Erythroblast (primary cell): ENCODE measurements around the gene CNTFR.
A peak's percentile ranks its signal among the peaks of the same experiment; 100 is the strongest.

Experiments
- DNase-seq, 2 experiments: peaks; one replicate each; lab custom pipeline; 2025; lab: John Stamatoyannopoulos, UW
- GATA1 ChIP-seq: IDR thresholded peaks from 2 replicates; pipeline ENCODE4 v1.6.1; 2011; ENCODE audit warnings: low read depth, mild to moderate bottlenecking, control low read depth, low read length, moderate library complexity
- POLR2A ChIP-seq: IDR thresholded peaks from 2 replicates; pipeline ENCODE4 v1.6.1; 2011; ENCODE audit warnings: mild to moderate bottlenecking, low read length

The CNTFR gene

GRCh38 chr9:34576597-34577399, 12.7 kb downstream of the CNTFR start:
- TF ChIP-seq GATA1 (no peak), POLR2A (no peak)
- no peak for DNase-seq

GRCh38 chr9:34575862-34576596, 13.5 kb downstream of the CNTFR start:
- DNase-seq: no peak
- TF ChIP-seq GATA1: no peak
- no peak for TF ChIP-seq POLR2A

GRCh38 chr9:34575241-34575640, 14.3 kb downstream of the CNTFR start:
- TF ChIP-seq GATA1 (no peak), POLR2A (no peak)

GRCh38 chr9:34574571-34574970, 15.0 kb downstream of the CNTFR start:
- no peak for DNase-seq
- TF ChIP-seq POLR2A (no peak), GATA1 (no peak)

More at GRCh38 chr9:34575241-34575640, 14.3 kb downstream of the CNTFR start:
- no peak for DNase-seq

GRCh38 chr9:34573599-34574325, 15.8 kb downstream of the CNTFR start:
- TF ChIP-seq POLR2A (no peak), GATA1 (no peak)
- no peak for DNase-seq

GRCh38 chr9:34572628-34573027, 16.9 kb downstream of the CNTFR start:
- TF ChIP-seq GATA1 (no peak), POLR2A (no peak)
- DNase-seq: peak in 1 of 2 experiments; percentile 59

GRCh38 chr9:34572092-34572491, 17.4 kb downstream of the CNTFR start:
- DNase-seq: no peak
- TF ChIP-seq GATA1 (no peak), POLR2A (no peak)

- no peak for TF ChIP-seq GATA1
- DNase-seq: no peak
Measured at GRCh38 chr9:34571481-34571810, 18.1 kb downstream of the CNTFR start.

- no peak for DNase-seq
- TF ChIP-seq GATA1 (no peak), POLR2A (no peak)
Measured at GRCh38 chr9:34570809-34571480, 18.6 kb downstream of the CNTFR start.

- DNase-seq: no peak
- TF ChIP-seq POLR2A: no peak
- no peak for TF ChIP-seq GATA1
Measured at GRCh38 chr9:34570376-34570775, 19.1 kb downstream of the CNTFR start.

GRCh38 chr9:34568774-34569173, 20.8 kb downstream of the CNTFR start:
- no peak for DNase-seq
- TF ChIP-seq GATA1 (no peak), POLR2A (no peak)

- DNase-seq: no peak
- no peak for TF ChIP-seq POLR2A
- no peak for TF ChIP-seq GATA1
Measured at GRCh38 chr9:34568133-34568532, 21.4 kb downstream of the CNTFR start.

GRCh38 chr9:34566972-34567371, 22.6 kb downstream of the CNTFR start:
- no peak for TF ChIP-seq GATA1
- TF ChIP-seq POLR2A: no peak
- DNase-seq: no peak
